SK-N-SH (cell line): Measurements from ENCODE around the gene NANOS1. TPM values are rescaled to one million over a fixed set of nuclear protein-coding genes. Genes with fewer than 3 reads are reported as not detected.

ENCODE experiments used
- CTCF ChIA-PET: fragments of 300-600, 350-600 bp; formaldehyde crosslinking; extraction: SDS; loops from one replicate; lab custom pipeline; 2021; lab: Yijun Ruan, JAX
- POLR2A ChIA-PET: fragments of 350-600 bp; sonication (Branson Sonifier 250); formaldehyde crosslinking; extraction: SDS; loops from one replicate; lab custom pipeline; 2020; ENCODE audit warnings: antibody characterized with exemption, inconsistent platforms; lab: Yijun Ruan, JAX
- DNase-seq: peaks from one replicate; pipeline ENCODE4 v3.0.0; 2012
- H2AFZ ChIP-seq: fragments of 200-600 bp; sonication (generic); 2 replicates; pipeline ENCODE4 v1.8.1; 2016; ENCODE audit warnings: antibody characterized with exemption, mild to moderate bottlenecking, low read depth
- H3F3A ChIP-seq: fragments of 200-600 bp; sonication (generic); replicated peaks from 2 replicates; pipeline ENCODE3; 2016; ENCODE audit warnings: antibody characterized with exemption, mild to moderate bottlenecking; ENCODE audit not compliant: insufficient read depth
- H3K27ac ChIP-seq, 2 experiments: fragments of 200-500 bp in 1 of 2; fragments of 200-600 bp in 1 of 2; sonication (Bioruptor generic) in 1 of 2; sonication (generic), shearing (Covaris generic) in 1 of 2; 2 replicates each; pipeline versions ENCODE4 v1.5.1 to v1.6.1; 2014 to 2016; ENCODE audit warnings: low read depth in 2 of 2, inconsistent platforms in 1 of 2, low read length in 1 of 2, mild to moderate bottlenecking in 1 of 2, mixed read lengths in 1 of 2
- H3K27me3 ChIP-seq: fragments of 200-600 bp; sonication (generic), shearing (Covaris generic); 2 replicates; pipeline ENCODE4 v1.6.1; 2016; ENCODE audit warnings: mixed run types; ENCODE audit not compliant: insufficient read depth
- H3K36me3 ChIP-seq, 2 experiments: fragments of 200-500 bp in 1 of 2; fragments of 200-600 bp in 1 of 2; sonication (Bioruptor generic) in 1 of 2; sonication (generic) in 1 of 2; replicated peaks in 1 of 2; 2 replicates each; pipeline versions ENCODE3 to v1.5.1; 2014 to 2016; ENCODE audit warnings: low read length in 1 of 2, mild to moderate bottlenecking in 1 of 2; ENCODE audit not compliant: insufficient read depth in 2 of 2, control insufficient read depth in 1 of 2
- H3K4me1 ChIP-seq, 2 experiments: fragments of 200-500 bp in 1 of 2; fragments of 200-600 bp in 1 of 2; sonication (Bioruptor generic) in 1 of 2; sonication (generic), shearing (Covaris generic) in 1 of 2; 2 replicates each; pipeline versions ENCODE4 v1.5.1 to v1.6.1; 2014 to 2016; ENCODE audit warnings: low read depth in 1 of 2, low read length in 1 of 2, mixed run types in 1 of 2; ENCODE audit not compliant: insufficient read depth in 2 of 2, control insufficient read depth in 1 of 2
- H3K4me2 ChIP-seq: fragments of 200-600 bp; sonication (generic), shearing (Covaris generic); 2 replicates; pipeline ENCODE4 v1.6.1; 2017; ENCODE audit warnings: mixed run types
- H3K4me3 ChIP-seq, 2 experiments: fragments of 200-500 bp in 1 of 2; fragments of 200-600 bp in 1 of 2; sonication (Bioruptor generic) in 1 of 2; sonication (generic), shearing (Covaris generic) in 1 of 2; 2 replicates each; pipeline versions ENCODE4 v1.5.1 to v1.8.1; 2014 to 2016; ENCODE audit warnings: low read depth in 2 of 2, inconsistent platforms in 1 of 2, low read length in 1 of 2, mild to moderate bottlenecking in 1 of 2, mixed read lengths in 1 of 2, moderate library complexity in 1 of 2
- H3K79me2 ChIP-seq: fragments of 200-600 bp; sonication (generic); 2 replicates; pipeline ENCODE4 v1.8.1; 2017; ENCODE audit warnings: mild to moderate bottlenecking; ENCODE audit not compliant: insufficient read depth
- H3K9ac ChIP-seq: fragments of 200-600 bp; sonication (generic); 2 replicates; pipeline ENCODE4 v1.6.1; 2017; ENCODE audit warnings: mixed run types
- H3K9me2 ChIP-seq: fragments of 200-600 bp; sonication (generic); 2 replicates; pipeline ENCODE4 v1.6.1; 2017; ENCODE audit warnings: mixed run types
- H3K9me3 ChIP-seq: fragments of 200-600 bp; sonication (generic); 2 replicates; pipeline ENCODE4 v1.6.1; 2017; ENCODE audit warnings: mixed run types, mild to moderate bottlenecking, moderate library complexity
- H4K20me1 ChIP-seq: fragments of 200-600 bp; sonication (generic); 2 replicates; pipeline ENCODE4 v1.6.1; 2017; ENCODE audit warnings: mild to moderate bottlenecking, mixed run types; ENCODE audit not compliant: insufficient read depth
- CHD2 ChIP-seq: fragments of 150-350 bp; IDR thresholded peaks from 2 replicates; pipeline ENCODE4 v1.6.1; 2018; ENCODE audit warnings: low read length; ENCODE audit not compliant: partially characterized antibody
- EZH2phosphoT487 ChIP-seq: fragments of 200-600 bp; sonication (generic); IDR thresholded peaks from 2 replicates; pipeline ENCODE4 v1.6.1; 2017; ENCODE audit warnings: low read depth, mixed run types, mild to moderate bottlenecking, antibody characterized with exemption, moderate library complexity, borderline replicate concordance
- FOSL2 ChIP-seq: IDR thresholded peaks from 2 replicates; pipeline ENCODE4 v1.4.0; 2012; ENCODE audit warnings: low read depth, mild to moderate bottlenecking, moderate library complexity, borderline replicate concordance
- FOXJ3 ChIP-seq: sonication (generic); formaldehyde crosslinking; IDR thresholded peaks from 2 replicates; pipeline ENCODE4 v1.5.1; 2020; ENCODE audit warnings: mild to moderate bottlenecking, missing genetic modification reagents
- GABPA ChIP-seq: IDR thresholded peaks from 2 replicates; pipeline ENCODE4 v1.4.0; 2012; ENCODE audit warnings: low read depth, mild to moderate bottlenecking
- JUND ChIP-seq: IDR thresholded peaks from 2 replicates; pipeline ENCODE4 v1.4.0; 2012
- NFIC ChIP-seq: IDR thresholded peaks from 2 replicates; pipeline ENCODE4 v1.4.0; 2012; ENCODE audit warnings: borderline replicate concordance
- POLR2AphosphoS5 ChIP-seq: IDR thresholded peaks from 2 replicates; pipeline ENCODE4 v1.6.1; 2012; ENCODE audit warnings: low read depth, low read length
- RAD21 ChIP-seq: IDR thresholded peaks from 2 replicates; pipeline ENCODE4 v1.6.1; 2012; ENCODE audit warnings: mild to moderate bottlenecking, low read length
- RFX5 ChIP-seq: IDR thresholded peaks from 2 replicates; pipeline ENCODE4 v1.6.1; 2012; ENCODE audit warnings: mild to moderate bottlenecking, improper control_type of control experiment, low read length
- RXRA ChIP-seq: IDR thresholded peaks from 2 replicates; pipeline ENCODE4 v1.4.0; 2012; ENCODE audit warnings: low read depth, mild to moderate bottlenecking, borderline replicate concordance
- SIN3A ChIP-seq: IDR thresholded peaks from 2 replicates; pipeline ENCODE4 v1.6.1; 2012; ENCODE audit warnings: low read depth, mild to moderate bottlenecking, low read length, moderate library complexity, borderline replicate concordance
- TAF1 ChIP-seq: IDR thresholded peaks from 2 replicates; pipeline ENCODE4 v1.6.1; 2012; ENCODE audit warnings: low read depth, mild to moderate bottlenecking, low read length, moderate library complexity, borderline replicate concordance
- TEAD4 ChIP-seq: IDR thresholded peaks from 2 replicates; pipeline ENCODE4 v1.4.0; 2012; ENCODE audit warnings: mild to moderate bottlenecking, borderline replicate concordance; ENCODE audit not compliant: insufficient read depth
- WGBS: methylation state at CpG from one replicate; pipeline ENCODE4 v1.1.6; 2017; ENCODE audit warnings: low lambda C conversion rate; 5-methylcytosine and 5-hydroxymethylcytosine counted together
- polyA plus RNA-seq, 3 experiments: library from polyadenylated mRNA; depleted of rRNA; stranded (reverse); fragments of >200 nt; gene quantifications; 2 replicates each; pipeline ENCODE4 v1.2.3, GENCODE V29; 2012
- TF ChIP-seq, protein P1 (sequence below): fragments of 200-600 bp; sonication (generic); IDR thresholded peaks from 2 replicates; pipeline ENCODE4 v1.6.1; 2017; ENCODE audit warnings: antibody characterized with exemption, mild to moderate bottlenecking, moderate library complexity
- TF ChIP-seq, protein P2 (sequence below): fragments of 150-350 bp; IDR thresholded peaks from 2 replicates; pipeline ENCODE4 v1.6.1; 2016; ENCODE audit warnings: mild to moderate bottlenecking, low read depth, low read length
- TF ChIP-seq, protein P3 (sequence below): IDR thresholded peaks from 2 replicates; pipeline ENCODE4 v1.4.0; 2012; ENCODE audit warnings: low read depth
- TF ChIP-seq, protein P4 (sequence below): IDR thresholded peaks from 2 replicates; pipeline ENCODE4 v1.4.0; 2012; ENCODE audit warnings: low read depth, borderline replicate concordance
- TF ChIP-seq, protein P5 (sequence below): IDR thresholded peaks from 2 replicates; pipeline ENCODE4 v1.4.0; 2012; ENCODE audit warnings: low read depth, borderline replicate concordance

Gene NANOS1
- polyA plus RNA-seq, 1 of the 3 experiments (the other 2 are of a cell fraction), result 0.81 TPM

DNA sequence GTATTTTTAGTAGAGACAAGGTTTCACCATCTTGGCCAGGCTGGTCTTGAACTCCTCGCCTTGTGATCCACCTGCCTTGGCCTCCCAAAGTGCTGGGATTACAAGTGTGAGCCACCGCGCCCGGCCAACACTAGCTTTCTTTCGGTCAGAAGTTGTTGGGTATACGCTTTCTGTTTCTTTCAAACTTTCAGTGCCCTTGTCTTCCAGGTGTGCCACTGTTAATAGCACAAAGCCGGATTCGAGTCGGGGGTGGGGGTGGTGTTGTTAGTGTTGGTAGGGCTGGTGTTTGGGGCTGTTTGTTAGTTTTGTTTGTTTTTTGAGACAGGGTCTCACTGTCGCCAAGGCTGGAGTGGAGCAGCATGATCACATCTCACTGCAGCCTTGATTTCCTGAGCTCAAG lies 33.8 kb upstream of the NANOS1 start:
- Histone ChIP-seq H3K27ac (no peak overlapping the region), H3K9me3 (no peaks in the 10 kb centered on the region), H3K4me3 (no peak overlapping the region), H2AFZ (no peak overlapping the region), H3K36me3 (no peaks in the 10 kb centered on the region), H3K4me2 (no peak overlapping the region), H3K9ac (no peak overlapping the region), H3K4me1 (no peaks in the 10 kb centered on the region), H3F3A (no peaks in the 10 kb centered on the region), H3K9me2 (no peaks in the 10 kb centered on the region), H3K79me2 (no peaks in the 10 kb centered on the region), H4K20me1 (no peaks in the 10 kb centered on the region), H3K27me3 (peaks cover 5% of the 10 kb centered on the region; the same call in 1 of the 2 replicates)
- TF ChIP-seq RFX5, result no peak
- no peak for TF ChIP-seq RAD21
- TF ChIP-seq, protein P1, sequence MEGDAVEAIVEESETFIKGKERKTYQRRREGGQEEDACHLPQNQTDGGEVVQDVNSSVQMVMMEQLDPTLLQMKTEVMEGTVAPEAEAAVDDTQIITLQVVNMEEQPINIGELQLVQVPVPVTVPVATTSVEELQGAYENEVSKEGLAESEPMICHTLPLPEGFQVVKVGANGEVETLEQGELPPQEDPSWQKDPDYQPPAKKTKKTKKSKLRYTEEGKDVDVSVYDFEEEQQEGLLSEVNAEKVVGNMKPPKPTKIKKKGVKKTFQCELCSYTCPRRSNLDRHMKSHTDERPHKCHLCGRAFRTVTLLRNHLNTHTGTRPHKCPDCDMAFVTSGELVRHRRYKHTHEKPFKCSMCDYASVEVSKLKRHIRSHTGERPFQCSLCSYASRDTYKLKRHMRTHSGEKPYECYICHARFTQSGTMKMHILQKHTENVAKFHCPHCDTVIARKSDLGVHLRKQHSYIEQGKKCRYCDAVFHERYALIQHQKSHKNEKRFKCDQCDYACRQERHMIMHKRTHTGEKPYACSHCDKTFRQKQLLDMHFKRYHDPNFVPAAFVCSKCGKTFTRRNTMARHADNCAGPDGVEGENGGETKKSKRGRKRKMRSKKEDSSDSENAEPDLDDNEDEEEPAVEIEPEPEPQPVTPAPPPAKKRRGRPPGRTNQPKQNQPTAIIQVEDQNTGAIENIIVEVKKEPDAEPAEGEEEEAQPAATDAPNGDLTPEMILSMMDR, result no peak
- no peak for TF ChIP-seq CHD2
- no peak for TF ChIP-seq FOXJ3
- TF ChIP-seq JUND, result no peak
- TF ChIP-seq, protein P2, sequence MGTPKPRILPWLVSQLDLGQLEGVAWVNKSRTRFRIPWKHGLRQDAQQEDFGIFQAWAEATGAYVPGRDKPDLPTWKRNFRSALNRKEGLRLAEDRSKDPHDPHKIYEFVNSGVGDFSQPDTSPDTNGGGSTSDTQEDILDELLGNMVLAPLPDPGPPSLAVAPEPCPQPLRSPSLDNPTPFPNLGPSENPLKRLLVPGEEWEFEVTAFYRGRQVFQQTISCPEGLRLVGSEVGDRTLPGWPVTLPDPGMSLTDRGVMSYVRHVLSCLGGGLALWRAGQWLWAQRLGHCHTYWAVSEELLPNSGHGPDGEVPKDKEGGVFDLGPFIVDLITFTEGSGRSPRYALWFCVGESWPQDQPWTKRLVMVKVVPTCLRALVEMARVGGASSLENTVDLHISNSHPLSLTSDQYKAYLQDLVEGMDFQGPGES, result no peak
- no peak for TF ChIP-seq GABPA
- no peak for TF ChIP-seq SIN3A
- no peak for TF ChIP-seq EZH2phosphoT487
- TF ChIP-seq TEAD4, result no peak
- TF ChIP-seq RXRA, result no peak
- TF ChIP-seq NFIC, result no peak
- TF ChIP-seq, protein P3, sequence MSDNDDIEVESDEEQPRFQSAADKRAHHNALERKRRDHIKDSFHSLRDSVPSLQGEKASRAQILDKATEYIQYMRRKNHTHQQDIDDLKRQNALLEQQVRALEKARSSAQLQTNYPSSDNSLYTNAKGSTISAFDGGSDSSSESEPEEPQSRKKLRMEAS, result no peak
- ChIA-PET POLR2A (no interaction called here), CTCF (no interaction called here)
- WGBS, result 78% methylated on average over 10 of the region's 10 CpGs
- no peak for DNase-seq

DNA sequence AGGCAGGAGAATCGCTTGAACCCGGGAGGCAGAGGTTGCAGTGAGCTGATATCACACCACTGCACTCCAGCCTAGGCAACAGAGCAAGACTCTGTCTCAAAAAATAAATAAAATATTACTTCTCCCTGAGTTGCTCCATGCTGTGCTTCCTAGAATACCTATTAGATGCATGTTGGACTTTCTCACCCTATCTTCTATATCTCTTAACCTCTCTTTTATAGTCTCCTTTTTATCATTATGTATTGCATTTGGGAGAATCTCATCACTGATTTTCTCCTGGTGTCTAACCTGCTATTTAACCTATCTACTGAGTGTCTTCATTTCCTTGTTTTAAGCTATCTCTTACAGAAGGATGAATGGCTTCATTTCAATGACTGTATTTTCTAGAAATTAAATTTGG lies 32.1 kb upstream of the NANOS1 start:
- no peak overlapping the region for H3K4me2 ChIP-seq
- H3K9me3 ChIP-seq, result no peaks in the 10 kb centered on the region
- H3K27ac ChIP-seq, result no peak overlapping the region
- H3K4me3 ChIP-seq, result no peak overlapping the region
- H3F3A ChIP-seq, result no peaks in the 10 kb centered on the region
- no peaks in the 10 kb centered on the region for H3K9me2 ChIP-seq
- POLR2A ChIA-PET, result no interaction called here
- 65% methylated on average over 2 of the region's 2 CpGs for WGBS
- TF ChIP-seq, protein P1, result no peak
- TF ChIP-seq, protein P4, sequence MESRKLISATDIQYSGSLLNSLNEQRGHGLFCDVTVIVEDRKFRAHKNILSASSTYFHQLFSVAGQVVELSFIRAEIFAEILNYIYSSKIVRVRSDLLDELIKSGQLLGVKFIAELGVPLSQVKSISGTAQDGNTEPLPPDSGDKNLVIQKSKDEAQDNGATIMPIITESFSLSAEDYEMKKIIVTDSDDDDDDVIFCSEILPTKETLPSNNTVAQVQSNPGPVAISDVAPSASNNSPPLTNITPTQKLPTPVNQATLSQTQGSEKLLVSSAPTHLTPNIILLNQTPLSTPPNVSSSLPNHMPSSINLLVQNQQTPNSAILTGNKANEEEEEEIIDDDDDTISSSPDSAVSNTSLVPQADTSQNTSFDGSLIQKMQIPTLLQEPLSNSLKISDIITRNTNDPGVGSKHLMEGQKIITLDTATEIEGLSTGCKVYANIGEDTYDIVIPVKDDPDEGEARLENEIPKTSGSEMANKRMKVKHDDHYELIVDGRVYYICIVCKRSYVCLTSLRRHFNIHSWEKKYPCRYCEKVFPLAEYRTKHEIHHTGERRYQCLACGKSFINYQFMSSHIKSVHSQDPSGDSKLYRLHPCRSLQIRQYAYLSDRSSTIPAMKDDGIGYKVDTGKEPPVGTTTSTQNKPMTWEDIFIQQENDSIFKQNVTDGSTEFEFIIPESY, result no peak
- TF ChIP-seq TAF1 (no peak), RFX5 (no peak), CHD2 (no peak), POLR2AphosphoS5 (no peak), NFIC (no peak), FOSL2 (no peak)
- TF ChIP-seq, protein P5, sequence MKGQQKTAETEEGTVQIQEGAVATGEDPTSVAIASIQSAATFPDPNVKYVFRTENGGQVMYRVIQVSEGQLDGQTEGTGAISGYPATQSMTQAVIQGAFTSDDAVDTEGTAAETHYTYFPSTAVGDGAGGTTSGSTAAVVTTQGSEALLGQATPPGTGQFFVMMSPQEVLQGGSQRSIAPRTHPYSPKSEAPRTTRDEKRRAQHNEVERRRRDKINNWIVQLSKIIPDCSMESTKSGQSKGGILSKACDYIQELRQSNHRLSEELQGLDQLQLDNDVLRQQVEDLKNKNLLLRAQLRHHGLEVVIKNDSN, result no peak
- TF ChIP-seq, all 33 proteins: peak for 0
- no peak for DNase-seq
- H3K4me1 ChIP-seq, result no peaks in the 10 kb centered on the region
- no peaks in the 10 kb centered on the region for H4K20me1 ChIP-seq
- H3K9ac ChIP-seq, result no peak overlapping the region
- no peaks in the 10 kb centered on the region for H3K36me3 ChIP-seq
- no peak overlapping the region for H2AFZ ChIP-seq
- CTCF ChIA-PET, result no interaction called here
- no peaks in the 10 kb centered on the region for H3K79me2 ChIP-seq
- peaks cover 5% of the 10 kb centered on the region; the same call in 1 of the 2 replicates for H3K27me3 ChIP-seq
